OCI-LY3 (cell line): Measurements from ENCODE around the gene ATG3.

ENCODE experiments used
- EZH2phosphoT487 ChIP-seq: fragments of 200-600 bp; shearing (Covaris generic); IDR thresholded peaks from 2 replicates; pipeline ENCODE4 v1.6.1; 2018; ENCODE audit warnings: antibody characterized with exemption, mixed run types, low read depth
- TF ChIP-seq, protein P1 (sequence below): fragments of 200-600, 300-600 bp; sonication (generic); IDR thresholded peaks from 2 replicates; pipeline ENCODE4 v1.5.1; 2014; ENCODE audit warnings: antibody characterized with exemption, low read length, low read depth

DNA sequence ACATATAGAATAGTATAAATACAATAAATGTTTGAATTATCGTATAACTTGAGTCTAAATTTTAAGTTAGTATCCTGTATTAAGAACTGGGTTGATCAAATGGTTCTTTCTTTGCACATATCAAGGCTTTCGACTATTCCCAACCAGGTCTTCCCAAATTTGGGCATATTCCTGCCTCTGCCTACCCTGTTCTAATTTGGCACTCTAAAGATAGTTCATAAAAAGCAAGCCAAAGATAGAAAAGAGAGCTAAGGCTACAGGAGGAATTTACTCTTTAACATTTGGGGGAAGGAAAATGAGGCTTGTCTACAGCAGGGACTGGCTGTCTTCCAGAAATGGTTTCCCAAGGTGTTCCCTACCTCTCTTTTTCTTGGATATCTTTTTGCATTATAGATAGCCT, 36.2 kb upstream of the ATG3 start:
- TF ChIP-seq, protein P1, sequence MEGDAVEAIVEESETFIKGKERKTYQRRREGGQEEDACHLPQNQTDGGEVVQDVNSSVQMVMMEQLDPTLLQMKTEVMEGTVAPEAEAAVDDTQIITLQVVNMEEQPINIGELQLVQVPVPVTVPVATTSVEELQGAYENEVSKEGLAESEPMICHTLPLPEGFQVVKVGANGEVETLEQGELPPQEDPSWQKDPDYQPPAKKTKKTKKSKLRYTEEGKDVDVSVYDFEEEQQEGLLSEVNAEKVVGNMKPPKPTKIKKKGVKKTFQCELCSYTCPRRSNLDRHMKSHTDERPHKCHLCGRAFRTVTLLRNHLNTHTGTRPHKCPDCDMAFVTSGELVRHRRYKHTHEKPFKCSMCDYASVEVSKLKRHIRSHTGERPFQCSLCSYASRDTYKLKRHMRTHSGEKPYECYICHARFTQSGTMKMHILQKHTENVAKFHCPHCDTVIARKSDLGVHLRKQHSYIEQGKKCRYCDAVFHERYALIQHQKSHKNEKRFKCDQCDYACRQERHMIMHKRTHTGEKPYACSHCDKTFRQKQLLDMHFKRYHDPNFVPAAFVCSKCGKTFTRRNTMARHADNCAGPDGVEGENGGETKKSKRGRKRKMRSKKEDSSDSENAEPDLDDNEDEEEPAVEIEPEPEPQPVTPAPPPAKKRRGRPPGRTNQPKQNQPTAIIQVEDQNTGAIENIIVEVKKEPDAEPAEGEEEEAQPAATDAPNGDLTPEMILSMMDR: no peak
- TF ChIP-seq EZH2phosphoT487: no peak
